OCI-LY7 (cell line): Measurements from ENCODE around the gene SLCO2B1. TPM values are rescaled to one million over a fixed set of nuclear protein-coding genes. Genes with fewer than 3 reads are reported as not detected.

ENCODE experiments used
- BruUV-seq: library from RNA; stranded (reverse); fragments of 400-500 nt; replicated peaks from 2 replicates; lab custom pipeline; 2021; lab: Mats Ljungman, UMichigan
- CTCF ChIA-PET: fragments of 300-600 bp; sonication (Branson Sonifier 250); formaldehyde crosslinking; loops from one replicate; lab custom pipeline; 2022; ENCODE audit warnings: antibody characterized with exemption; ENCODE audit not compliant: unreplicated experiment; lab: Charles Lee
- POLR2A ChIA-PET: fragments of 300-600 bp; sonication (Branson Sonifier 250); formaldehyde crosslinking; loops from one replicate; lab custom pipeline; 2022; ENCODE audit warnings: antibody characterized with exemption; lab: Charles Lee
- DNase-seq: peaks from one replicate; pipeline ENCODE4 v3.0.0-alpha.2; 2015; ENCODE audit warnings: low spot score
- H2AFZ ChIP-seq: fragments of 200-600 bp; sonication (generic), shearing (Covaris generic); 2 replicates; pipeline ENCODE4 v1.6.1; 2014; ENCODE audit warnings: mild to moderate bottlenecking, antibody characterized with exemption, low read length, moderate library complexity
- H3K27ac ChIP-seq: fragments of 200-600 bp; sonication (generic); 2 replicates; pipeline ENCODE4 v1.5.1; 2014; ENCODE audit warnings: mixed run types, low read depth, mild to moderate bottlenecking, moderate library complexity, low read length, inconsistent platforms; ENCODE audit not compliant: poor library complexity, severe bottlenecking
- H3K36me3 ChIP-seq: fragments of 200-600 bp; sonication (generic); 2 replicates; pipeline ENCODE4 v1.6.1; 2014; ENCODE audit warnings: mild to moderate bottlenecking, antibody characterized with exemption, low read length, moderate library complexity, mixed read lengths; ENCODE audit not compliant: insufficient read depth
- H3K4me1 ChIP-seq: fragments of 200-600 bp; sonication (generic); 2 replicates; pipeline ENCODE4 v1.5.1; 2014; ENCODE audit warnings: mild to moderate bottlenecking, low read length; ENCODE audit not compliant: insufficient read depth, poor library complexity, severe bottlenecking
- H3K4me2 ChIP-seq: fragments of 200-600 bp; sonication (generic); 2 replicates; pipeline ENCODE4 v1.6.1; 2014; ENCODE audit warnings: mild to moderate bottlenecking, low read length
- H3K4me3 ChIP-seq: fragments of 200-600 bp; sonication (generic); 2 replicates; pipeline ENCODE4 v1.5.1; 2014; ENCODE audit warnings: mild to moderate bottlenecking, low read depth, low read length; ENCODE audit not compliant: poor library complexity, severe bottlenecking
- H3K79me2 ChIP-seq: fragments of 200-600 bp; sonication (generic); 2 replicates; pipeline ENCODE4 v1.6.1; 2016; ENCODE audit warnings: low read depth, mild to moderate bottlenecking, low read length, moderate library complexity, mixed read lengths; ENCODE audit not compliant: insufficient read depth
- H3K9me2 ChIP-seq: fragments of 200-600 bp; sonication (generic); 2 replicates; pipeline ENCODE4 v1.6.1; 2016; ENCODE audit warnings: mild to moderate bottlenecking, low read length, mixed read lengths; ENCODE audit not compliant: insufficient read depth
- H3K9me3 ChIP-seq: fragments of 200-600 bp; sonication (generic); 2 replicates; pipeline ENCODE4 v1.6.1; 2014; ENCODE audit warnings: mild to moderate bottlenecking, mixed run types, low read length, mixed read lengths
- H4K20me1 ChIP-seq: fragments of 200-600 bp; sonication (generic); 2 replicates; pipeline ENCODE4 v1.6.1; 2014; ENCODE audit warnings: mild to moderate bottlenecking, antibody characterized with exemption, low read length, moderate library complexity, mixed read lengths; ENCODE audit not compliant: insufficient read depth
- CTCF ChIP-seq: fragments of 200-600 bp; sonication (generic); conservative IDR thresholded peaks from 2 replicates; pipeline ENCODE4 v1.5.1; 2014; ENCODE audit warnings: mild to moderate bottlenecking, antibody characterized with exemption, low read length, moderate library complexity, mixed read lengths
- EZH2phosphoT487 ChIP-seq: fragments of 200-600 bp; sonication (generic); IDR thresholded peaks from 2 replicates; pipeline ENCODE4 v1.6.1; 2018; ENCODE audit warnings: low read depth, borderline replicate concordance, mild to moderate bottlenecking, mixed run types, antibody characterized with exemption, low read length, moderate library complexity, mixed read lengths
- intact Hi-C: fragments of 100-400 bp; cut with micrococcal nuclease; formaldehyde crosslinking; loops from one replicate; pipeline ENCODE4 v1.10.0; 2022; ENCODE audit not compliant: unreplicated experiment
- total RNA-seq, 2 experiments: library from RNA; depleted of rRNA in 1 of 2; stranded (reverse); fragments of >200 nt in 1 of 2; shearing (Covaris generic) in 1 of 2; gene quantifications; 2 replicates each; pipeline ENCODE4 v1.2.3, GENCODE V29; 2014 to 2022

The SLCO2B1 gene
- total RNA-seq, 2 experiments from 2014 or later, result 0.03 TPM; not detected in 1

GRCh38 chr11:75240311-75241035 is 89.6 kb downstream of the SLCO2B1 start, which contains the start of gene TPBGL:
Gene TPBGL, plus strand, starts transcription at chr11:75240774. Its CDS starts 276 bp downstream, at chr11:75241050.
- TF ChIP-seq CTCF (no peak), EZH2phosphoT487 (no peak)
- no TSS peak for BruUV-seq
- Histone ChIP-seq H2AFZ (no peak within 1 kb of the TSS), H3K4me2 (no peak within 1 kb of the TSS), H3K4me3 (no peak within 1 kb of the TSS), H4K20me1 (no peaks in the 10 kb centered on the region), H3K27ac (no peak within 1 kb of the TSS), H3K4me1 (no peaks in the 10 kb centered on the region), H3K79me2 (no peaks in the 10 kb centered on the region), H3K36me3 (no peaks in the 10 kb centered on the region), H3K9me3 (no peaks in the 10 kb centered on the region), H3K9me2 (no peaks in the 10 kb centered on the region)
- intact Hi-C loops, result no loop called here
- ChIA-PET POLR2A (interaction anchor here (0.7 kb wide), 1 partner anchor 240 kb away, joined by 3 read pairs; no protein-coding TSS in a partner anchor), CTCF (no interaction called here)
- DNase-seq, result no peak

- no peak overlapping the region for H3K4me3 ChIP-seq
- H3K9me2 ChIP-seq, result no peaks in the 10 kb centered on the region
- H2AFZ ChIP-seq, result no peak overlapping the region
- CTCF ChIA-PET, result no interaction called here
- no peaks in the 10 kb centered on the region for H3K79me2 ChIP-seq
- no peak overlapping the region for H3K27ac ChIP-seq
- POLR2A ChIA-PET, result no interaction called here
- H3K36me3 ChIP-seq, result no peaks in the 10 kb centered on the region
- no peaks in the 10 kb centered on the region for H4K20me1 ChIP-seq
- BruUV-seq, result no TSS peak
- no peaks in the 10 kb centered on the region for H3K9me3 ChIP-seq
- TF ChIP-seq EZH2phosphoT487 (no peak), CTCF (peak; percentile 58)
- no peak overlapping the region for H3K4me2 ChIP-seq
- intact Hi-C loops, result no loop called here
- no peaks in the 10 kb centered on the region for H3K4me1 ChIP-seq
- peak; percentile 49 for DNase-seq
These were observed 90.4 kb downstream of the SLCO2B1 start for GRCh38 chr11:75241036-75241905.
